Measurements from ENCODE around the gene NPL.

Gene NPL

GRCh38 chr1:182867861-182868260 is 78.3 kb downstream of the NPL start:
- DNase-seq (ENCODE audit: low read depth in 2 of 2), result no peak

GRCh38 chr1:182869241-182869666 is 79.7 kb downstream of the NPL start:
- DNase-seq (ENCODE audit: low read depth in 2 of 2), result no peak

- no peak for DNase-seq (ENCODE audit: low read depth in 2 of 2)
Measured at GRCh38 chr1:182872881-182873280, 83.3 kb downstream of the NPL start.

GRCh38 chr1:182875889-182876288 is 86.3 kb downstream of the NPL start:
- DNase-seq (ENCODE audit: low read depth in 2 of 2), result no peak

- DNase-seq (ENCODE audit: low read depth in 2 of 2), result no peak
Measured at GRCh38 chr1:182877331-182877730, 87.8 kb downstream of the NPL start.

- DNase-seq (ENCODE audit: low read depth in 2 of 2), result no peak
Measured at GRCh38 chr1:182877842-182878241, 88.3 kb downstream of the NPL start.

Measured in stimulated activated CD4-positive, alpha-beta T cell treated with anti-CD3 and anti-CD28 coated beads, Interleukin-1b, Interleukin-23, amount 100 ng/mL, for 1 hour (primary cell).